H1 (cell line): ENCODE results near the gene CAPZB. TPM values are rescaled to one million over a fixed set of nuclear protein-coding genes. Genes with fewer than 3 reads are reported as not detected.

Source experiments
- ASH2L ChIP-seq: fragments of 200-600, 300-600 bp; sonication (generic); IDR thresholded peaks from one replicate; pipeline ENCODE4 v1.7.1; 2017; ENCODE audit warnings: low read length
- BACH1 ChIP-seq: IDR thresholded peaks from 2 replicates; pipeline ENCODE4 v1.6.1; 2012; ENCODE audit warnings: low read length, improper control_type of control experiment
- BCL11A ChIP-seq, 2 experiments: IDR thresholded peaks; one replicate each; pipeline ENCODE4 v1.6.1; 2011; ENCODE audit warnings: low read depth in 2 of 2, low read length in 2 of 2, mild to moderate bottlenecking in 2 of 2
- CEBPB ChIP-seq: IDR thresholded peaks from 2 replicates; pipeline ENCODE4 v1.6.1; 2012; ENCODE audit warnings: low read depth, low read length
- EZH2 ChIP-seq: fragments of 200-600 bp; sonication (generic); IDR thresholded peaks from 2 replicates; pipeline ENCODE4 v1.7.1; 2012; ENCODE audit warnings: low read depth, mild to moderate bottlenecking, moderate library complexity, low read length, inconsistent platforms; ENCODE audit not compliant: severe bottlenecking
- FOSL1 ChIP-seq: IDR thresholded peaks from 2 replicates; pipeline ENCODE4 v1.6.1; 2011; ENCODE audit warnings: mild to moderate bottlenecking, low read depth, low read length, moderate library complexity; ENCODE audit not compliant: insufficient read depth
- NANOG ChIP-seq: IDR thresholded peaks from 2 replicates; pipeline ENCODE4 v1.6.1; 2011; ENCODE audit warnings: low read length, low read depth, mild to moderate bottlenecking, inconsistent platforms; ENCODE audit not compliant: insufficient read depth, poor library complexity, severe bottlenecking
- NRF1 ChIP-seq: IDR thresholded peaks from 2 replicates; pipeline ENCODE4 v1.6.1; 2011; ENCODE audit warnings: mild to moderate bottlenecking, low read depth, low read length, improper control_type of control experiment
- PHF8 ChIP-seq: fragments of 200-600 bp; sonication (generic); conservative IDR thresholded peaks from 2 replicates; pipeline ENCODE4 v1.7.1; 2012; ENCODE audit warnings: low read depth, mild to moderate bottlenecking, inconsistent platforms, low read length, moderate library complexity
- RAD21 ChIP-seq, 2 experiments: IDR thresholded peaks in 1 of 2; conservative IDR thresholded peaks in 1 of 2; 2 replicates each; pipeline ENCODE4 v1.6.1; 2011; ENCODE audit warnings: low read depth in 2 of 2, low read length in 2 of 2, improper control_type of control experiment in 1 of 2, inconsistent platforms in 1 of 2, mild to moderate bottlenecking in 1 of 2, moderate library complexity in 1 of 2
- TAF1 ChIP-seq: IDR thresholded peaks from 2 replicates; pipeline ENCODE4 v1.6.1; 2011; ENCODE audit warnings: mild to moderate bottlenecking, low read depth, low read length
- polyA plus RNA-seq, 7 experiments: library from polyadenylated mRNA; depleted of rRNA in 3 of 7; stranded (reverse) in 5 of 7; unstranded in 2 of 7; fragments of >200 nt in 5 of 7; fragments of 200-250 nt in 2 of 7; gene quantifications; 1 replicate in 5 of 7; 2 replicates in 1 of 7; 4 replicates in 1 of 7; pipeline versions ENCODE4 v1.2.1 to v1.2.3, GENCODE V29; 2011 to 2013; ENCODE audit warnings: missing spikeins in 2 of 7, mixed read lengths in 2 of 7
- total RNA-seq: library from RNA; stranded (reverse); fragmentation: NEBNext Ultra II Directional; extraction: Animal tissue kit (Norgen Biotek cat#: 25700); gene quantifications from 2 replicates; pipeline ENCODE4 v1.2.1, GENCODE V29; 2021
- TF ChIP-seq, protein P1 (sequence below): IDR thresholded peaks from 2 replicates; pipeline ENCODE4 v1.6.1; 2011; ENCODE audit warnings: low read length, improper control_type of control experiment

Gene CAPZB
- total and polyA plus RNA-seq, 2 of the 8 experiments (the other 6 are each of a cell fraction or from before 2014, with no cell fraction given) = 162 to 371 TPM

DNA sequence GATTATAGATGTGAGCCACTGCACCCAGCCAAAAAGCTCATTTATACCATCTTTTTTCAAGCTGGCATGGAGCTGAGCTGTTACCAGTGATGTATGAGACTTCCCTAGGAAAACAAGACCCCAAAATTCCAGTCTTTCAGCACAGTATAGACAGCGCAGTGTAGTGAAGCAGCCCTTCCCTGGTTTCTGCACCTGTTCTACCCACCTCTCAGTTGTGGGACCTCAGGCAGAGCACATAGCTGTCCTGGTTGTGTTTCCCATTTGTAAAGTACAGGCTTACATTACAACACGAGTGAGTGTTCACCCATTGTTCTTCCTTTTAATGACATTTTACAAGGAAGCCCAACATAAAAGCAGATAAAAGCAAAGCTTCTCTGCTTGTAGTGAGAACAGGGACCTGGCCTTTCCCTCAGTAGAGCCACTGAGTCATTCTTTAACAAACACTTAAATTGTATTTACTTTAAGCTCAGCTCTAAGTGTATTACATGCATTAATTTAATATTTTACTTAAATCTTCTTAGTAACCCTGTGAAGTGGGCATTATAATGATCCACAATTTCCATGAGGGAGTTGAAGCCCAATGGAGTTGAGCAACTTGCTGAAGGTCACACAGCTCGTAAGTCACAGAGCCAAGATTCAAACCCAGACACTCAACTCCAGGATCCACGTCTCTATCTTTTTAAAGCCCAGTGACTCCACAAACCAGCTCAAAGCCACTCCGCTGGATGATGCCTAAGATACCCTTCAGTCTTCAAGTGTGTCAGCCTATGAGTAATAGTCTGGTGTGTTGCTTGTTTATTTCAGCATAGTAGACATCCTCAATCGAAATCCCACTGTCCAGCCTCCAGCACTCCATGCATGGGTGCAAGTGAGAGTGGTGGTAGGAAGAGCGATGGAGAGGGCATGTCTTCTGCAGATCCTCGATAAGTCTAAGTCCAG, 40.5 kb upstream of the CAPZB start (continued):
- TF ChIP-seq EZH2 = no peak
- no peak for TF ChIP-seq BCL11A (IDR thresholded peaks at IDR 0.05; ENCODE audit: low read depth in 2 of 2, low read length in 2 of 2)
- no peak for TF ChIP-seq PHF8
- no peak for TF ChIP-seq RAD21 (IDR thresholded peaks at IDR 0.05 in 1 of 2, conservative IDR thresholded peaks at IDR 0.05 in 1 of 2; ENCODE audit: low read depth in 2 of 2, low read length in 2 of 2)
- TF ChIP-seq TAF1 = no peak
- no peak for TF ChIP-seq NRF1
- TF ChIP-seq BACH1 = no peak
- TF ChIP-seq ASH2L = no peak
- TF ChIP-seq NANOG = no peak
- TF ChIP-seq CEBPB = no peak
- TF ChIP-seq FOSL1 = no peak
- TF ChIP-seq, protein P1, sequence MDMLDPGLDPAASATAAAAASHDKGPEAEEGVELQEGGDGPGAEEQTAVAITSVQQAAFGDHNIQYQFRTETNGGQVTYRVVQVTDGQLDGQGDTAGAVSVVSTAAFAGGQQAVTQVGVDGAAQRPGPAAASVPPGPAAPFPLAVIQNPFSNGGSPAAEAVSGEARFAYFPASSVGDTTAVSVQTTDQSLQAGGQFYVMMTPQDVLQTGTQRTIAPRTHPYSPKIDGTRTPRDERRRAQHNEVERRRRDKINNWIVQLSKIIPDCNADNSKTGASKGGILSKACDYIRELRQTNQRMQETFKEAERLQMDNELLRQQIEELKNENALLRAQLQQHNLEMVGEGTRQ = no peak
